Retinal pigment epithelial cell (primary cell): ENCODE results near the gene RFX2.

Experiments
- DNase-seq: peaks from one replicate; pipeline ENCODE4 v3.0.0-alpha.2; 2010; ENCODE audit warnings: low read depth
- H3K4me3 ChIP-seq: 2 replicates; pipeline ENCODE4 v1.5.1; 2011; ENCODE audit warnings: mild to moderate bottlenecking, low read length, control low read depth, moderate library complexity
- TF ChIP-seq, protein P1 (sequence below): conservative IDR thresholded peaks from 2 replicates; pipeline ENCODE4 v1.5.1; 2011; ENCODE audit warnings: low read depth, low read length, control low read depth, inconsistent platforms

Gene RFX2

DNA sequence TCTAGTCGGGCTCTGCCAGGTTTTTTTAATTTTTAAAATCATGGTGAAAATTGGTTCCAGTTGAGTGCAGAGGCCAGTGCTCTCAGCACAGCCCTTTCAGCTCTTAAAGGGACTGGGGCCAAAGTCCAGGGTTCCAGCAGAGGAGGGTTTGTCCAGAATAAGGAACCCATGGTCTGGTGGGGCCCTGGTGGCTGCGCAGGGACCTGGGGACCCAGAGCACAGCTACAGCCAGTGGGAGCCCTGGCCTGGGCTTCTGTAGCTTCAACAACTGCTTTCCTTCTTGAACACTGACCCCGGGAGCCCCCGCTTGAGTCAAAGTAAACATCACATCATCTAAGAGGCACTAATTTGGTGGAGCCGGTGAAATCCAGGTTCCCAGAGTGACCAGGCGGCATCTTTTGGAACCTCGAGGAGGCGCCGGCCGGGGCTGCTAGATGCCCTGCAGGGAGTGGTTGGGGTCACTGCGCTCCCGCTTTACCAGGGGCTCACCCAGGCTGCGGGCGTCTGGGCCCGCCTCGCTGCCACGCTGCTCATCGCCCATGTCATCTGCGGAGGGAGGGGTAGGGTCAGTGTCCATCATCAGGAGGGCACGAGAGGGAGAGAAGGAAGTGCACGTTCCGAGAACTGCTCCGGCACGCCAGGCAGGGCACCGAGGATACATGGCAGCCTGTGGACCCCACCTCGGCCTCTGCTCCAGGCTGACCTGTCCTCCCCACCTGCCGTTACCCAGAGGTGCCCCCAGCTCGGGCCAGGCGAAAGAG is 115.7 kb downstream of the RFX2 start:
- H3K4me3 ChIP-seq, result no peak overlapping the region
- TF ChIP-seq, protein P1, sequence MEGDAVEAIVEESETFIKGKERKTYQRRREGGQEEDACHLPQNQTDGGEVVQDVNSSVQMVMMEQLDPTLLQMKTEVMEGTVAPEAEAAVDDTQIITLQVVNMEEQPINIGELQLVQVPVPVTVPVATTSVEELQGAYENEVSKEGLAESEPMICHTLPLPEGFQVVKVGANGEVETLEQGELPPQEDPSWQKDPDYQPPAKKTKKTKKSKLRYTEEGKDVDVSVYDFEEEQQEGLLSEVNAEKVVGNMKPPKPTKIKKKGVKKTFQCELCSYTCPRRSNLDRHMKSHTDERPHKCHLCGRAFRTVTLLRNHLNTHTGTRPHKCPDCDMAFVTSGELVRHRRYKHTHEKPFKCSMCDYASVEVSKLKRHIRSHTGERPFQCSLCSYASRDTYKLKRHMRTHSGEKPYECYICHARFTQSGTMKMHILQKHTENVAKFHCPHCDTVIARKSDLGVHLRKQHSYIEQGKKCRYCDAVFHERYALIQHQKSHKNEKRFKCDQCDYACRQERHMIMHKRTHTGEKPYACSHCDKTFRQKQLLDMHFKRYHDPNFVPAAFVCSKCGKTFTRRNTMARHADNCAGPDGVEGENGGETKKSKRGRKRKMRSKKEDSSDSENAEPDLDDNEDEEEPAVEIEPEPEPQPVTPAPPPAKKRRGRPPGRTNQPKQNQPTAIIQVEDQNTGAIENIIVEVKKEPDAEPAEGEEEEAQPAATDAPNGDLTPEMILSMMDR, result no peak
- DNase-seq, result no peak

DNA sequence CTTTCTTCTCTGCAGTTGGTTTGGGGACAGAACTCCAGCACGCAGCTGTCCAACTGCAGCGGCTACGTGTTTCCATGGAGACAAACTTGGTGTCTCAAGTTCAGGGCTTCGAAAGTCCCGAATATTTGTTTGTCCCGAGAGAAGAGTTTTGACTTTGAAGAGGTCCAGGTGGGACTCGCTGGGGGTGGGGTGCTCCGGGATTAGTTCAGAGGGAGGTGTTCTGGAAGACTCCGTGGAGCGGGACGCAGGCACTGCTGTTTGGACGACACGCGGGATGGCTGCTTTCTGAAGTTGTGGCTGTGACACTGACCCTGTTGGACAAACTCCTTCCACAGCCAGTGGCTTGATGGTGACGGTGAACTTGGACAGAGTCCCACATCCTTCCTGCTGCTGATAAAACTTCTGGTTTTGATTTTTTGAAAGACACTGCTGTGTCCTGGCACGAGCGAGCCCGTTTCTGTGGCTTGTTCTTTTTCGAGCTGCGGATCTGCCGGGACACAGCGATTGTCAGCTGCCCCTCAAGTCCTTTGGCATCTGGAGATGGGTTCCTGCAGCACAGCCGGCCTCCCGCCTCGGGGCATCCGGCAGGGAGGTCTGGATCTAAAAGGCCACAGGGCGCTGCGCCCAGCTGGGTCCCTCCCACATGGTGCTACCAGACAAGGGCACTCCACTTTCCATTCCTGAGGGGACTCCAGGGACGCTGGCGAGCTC is 116.5 kb downstream of the RFX2 start:
- DNase-seq, result no peak
- no peak overlapping the region for H3K4me3 ChIP-seq
- TF ChIP-seq, protein P1, result no peak

DNA sequence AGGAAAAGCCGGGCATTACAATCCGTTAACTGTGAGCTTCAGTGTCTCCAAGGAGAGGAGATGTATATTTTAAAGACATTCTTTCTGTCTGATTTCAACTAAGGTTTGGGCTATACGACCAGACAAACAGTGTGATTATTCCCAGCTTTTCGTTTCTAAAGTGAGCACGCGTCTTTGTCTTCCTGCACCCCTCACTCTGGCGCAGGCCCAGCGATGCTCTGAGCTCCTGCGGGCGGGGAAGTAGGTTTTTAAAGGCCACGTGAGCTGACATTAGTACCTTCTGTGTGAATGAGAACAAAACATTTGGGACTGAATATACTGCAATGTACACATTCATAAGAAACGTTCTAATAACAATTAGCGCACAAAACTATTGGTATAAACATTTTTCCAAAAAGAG is 117.1 kb downstream of the RFX2 start:
- TF ChIP-seq, protein P1, result no peak
- no peak for DNase-seq
- no peak overlapping the region for H3K4me3 ChIP-seq

DNA sequence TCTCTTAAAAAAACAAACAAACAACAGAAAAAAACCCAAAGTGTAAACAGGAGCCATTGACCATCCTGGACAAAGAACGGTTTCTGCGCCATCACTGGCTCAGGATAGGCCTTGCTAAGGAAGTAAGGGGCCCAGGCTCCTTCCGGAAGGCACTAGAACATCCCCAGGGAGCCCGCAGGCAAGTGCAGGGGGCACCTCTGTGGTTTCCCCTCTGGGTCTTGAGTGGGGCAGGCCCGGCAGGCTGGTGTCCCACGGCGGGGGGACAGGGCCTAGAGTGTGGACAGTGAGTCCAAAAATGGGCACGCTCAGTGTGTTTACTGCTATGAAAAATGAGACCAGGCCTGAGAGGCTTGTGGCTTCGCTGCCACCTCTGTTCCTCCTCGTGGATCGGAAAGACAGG is 117.5 kb downstream of the RFX2 start:
- TF ChIP-seq, protein P1, result no peak
- no peak for DNase-seq
- no peak overlapping the region for H3K4me3 ChIP-seq

DNA sequence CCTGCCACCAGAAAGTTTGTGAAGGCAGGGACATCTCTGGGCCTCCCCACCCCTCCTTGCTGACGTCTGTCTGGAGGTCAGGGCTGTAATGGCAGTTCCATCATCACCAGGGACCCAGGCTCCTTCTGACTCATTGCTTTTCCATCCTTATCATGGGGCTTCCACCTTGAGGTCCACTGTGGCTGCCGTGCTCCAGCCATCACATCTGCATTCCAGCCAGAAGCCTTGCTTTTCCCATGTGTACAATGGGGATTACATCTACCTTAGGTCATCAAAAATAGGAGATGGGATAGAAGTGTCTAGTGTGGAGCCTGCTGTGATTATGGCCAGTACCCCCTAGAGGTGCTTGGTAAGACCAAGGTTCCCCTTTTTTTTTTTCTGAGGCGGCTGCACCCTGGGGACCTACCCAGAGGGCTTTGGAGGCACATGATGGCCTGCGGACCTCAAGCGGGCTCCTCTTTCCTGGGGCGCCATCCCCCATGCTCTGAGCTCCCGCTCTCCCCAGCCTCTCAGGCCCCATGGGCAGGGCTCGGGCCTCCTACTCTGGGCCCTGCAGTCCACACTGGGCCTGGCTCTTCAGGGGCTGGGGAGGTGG is 119.0 kb downstream of the RFX2 start:
- H3K4me3 ChIP-seq, result no peak overlapping the region
- TF ChIP-seq, protein P1, result no peak
- no peak for DNase-seq

DNA sequence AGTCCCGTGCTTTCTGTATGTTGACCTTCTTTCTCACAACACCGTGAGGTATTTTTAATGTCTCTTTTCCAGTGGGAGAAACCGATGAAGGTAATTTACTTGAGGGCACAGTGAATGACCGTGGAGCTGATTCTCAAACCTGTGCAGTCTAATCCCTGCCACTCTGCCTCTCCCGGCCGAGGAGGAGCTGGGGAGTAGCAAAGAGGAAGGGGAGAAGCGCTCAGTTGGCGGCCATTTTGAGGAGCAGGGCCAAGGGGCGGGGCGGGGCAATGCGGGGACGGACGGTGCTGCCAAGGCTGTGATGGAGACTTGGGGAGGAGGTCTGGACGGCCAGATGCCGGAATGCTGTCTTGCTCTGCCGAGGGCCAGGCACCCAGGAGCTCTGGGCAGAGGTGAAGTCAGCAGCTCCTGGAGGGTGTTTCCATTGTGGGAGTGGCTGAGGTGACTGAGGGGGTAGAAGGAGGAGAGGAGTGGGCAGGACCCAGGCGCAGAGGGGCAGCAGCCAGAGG is 120.0 kb downstream of the RFX2 start:
- DNase-seq, result no peak
- TF ChIP-seq, protein P1, result no peak
- H3K4me3 ChIP-seq, result no peak overlapping the region
